Stimulated activated naive B cell treated with anti-CD40 and anti-IgM and Interleukin-4, amounts not matched to agents 10 μg/mL and 1 μg/mL and 100 μg/mL, for 72 hours (primary cell): ENCODE results near the gene PIK3R1.
"Not testable (repeated sequence)": the region's sequence is repeated elsewhere in the genome, so short reads cannot be mapped to it uniquely, and the experiment has no call there.

Source experiments
- ATAC-seq, 2 donors: fragments of 150-1000 bp; cut with Tn5 transposase; replicated peaks; 2 replicates each; pipeline ENCODE4 v1.10.0; 2021; ENCODE audit warnings: moderate library complexity in 1 of 2
- DNase-seq: peaks from one replicate; pipeline ENCODE4 v3.0.0; 2021
- H3K27ac Mint-ChIP-seq: one replicate; pipeline ENCODE4 v1.8.0; 2022; ENCODE audit warnings: mild to moderate bottlenecking, mixed read lengths
- H3K27me3 Mint-ChIP-seq, 2 donors: one replicate each; pipeline ENCODE4 v1.8.0; 2022; ENCODE audit warnings: mixed read lengths in 2 of 2
- H3K36me3 Mint-ChIP-seq, 2 donors: one replicate each; pipeline ENCODE4 v1.8.0; 2022; ENCODE audit warnings: mixed read lengths in 2 of 2, mild to moderate bottlenecking in 1 of 2
- H3K4me1 Mint-ChIP-seq, 2 donors: one replicate each; pipeline ENCODE4 v1.8.0; 2022; ENCODE audit warnings: mixed read lengths in 2 of 2, mild to moderate bottlenecking in 1 of 2
- H3K4me3 Mint-ChIP-seq, 2 donors: one replicate each; pipeline ENCODE4 v1.8.0; 2022; ENCODE audit warnings: mild to moderate bottlenecking in 2 of 2, mixed read lengths in 2 of 2, moderate library complexity in 1 of 2
- H3K9me3 Mint-ChIP-seq, 2 donors: one replicate each; pipeline ENCODE4 v1.8.0; 2022; ENCODE audit warnings: mixed read lengths in 2 of 2, mild to moderate bottlenecking in 1 of 2

Gene PIK3R1

DNA sequence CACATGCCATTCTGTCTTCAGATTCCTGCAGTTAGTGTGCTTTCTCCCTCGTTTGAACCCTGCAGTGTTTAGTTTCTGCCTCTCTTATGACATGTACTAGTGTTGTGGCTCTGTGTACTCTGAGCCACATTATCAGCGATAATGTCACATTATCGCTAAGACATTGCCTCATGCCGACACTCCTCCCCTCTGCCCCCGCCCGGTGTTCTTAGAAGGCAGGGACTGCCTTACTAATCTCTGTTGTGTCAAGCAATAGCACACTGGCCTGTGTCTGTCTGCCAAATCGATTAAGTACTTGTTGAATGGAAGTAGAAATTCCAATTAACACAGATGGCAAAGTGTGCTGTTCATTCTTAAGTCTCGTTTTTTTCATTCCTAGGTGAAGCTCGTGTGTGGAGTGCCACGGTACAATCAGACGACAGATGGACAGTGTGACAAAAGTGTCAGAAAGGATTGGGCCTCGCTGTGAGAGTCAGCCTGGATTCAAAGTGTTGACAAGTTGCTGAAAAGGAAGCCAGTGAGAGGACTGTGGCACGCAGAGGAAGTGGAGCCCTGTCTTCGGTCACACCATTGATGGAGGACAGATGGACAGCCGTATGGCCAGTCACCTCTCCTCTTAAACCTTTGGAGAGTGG lies 10.5 kb downstream of the PIK3R1 start:
- Mint-ChIP-seq H3K9me3 (no peaks in the 10 kb centered on the region), H3K4me1 (peaks cover 51 to 80% of the 10 kb centered on the region in 2 donors), H3K4me3 (no peak overlapping the region), H3K36me3 (peaks cover 37 to 55% of the 10 kb centered on the region in 2 donors), H3K27me3 (no peaks in the 10 kb centered on the region), H3K27ac (no peak overlapping the region)
- DNase-seq (no peak), ATAC-seq (no peak)

DNA sequence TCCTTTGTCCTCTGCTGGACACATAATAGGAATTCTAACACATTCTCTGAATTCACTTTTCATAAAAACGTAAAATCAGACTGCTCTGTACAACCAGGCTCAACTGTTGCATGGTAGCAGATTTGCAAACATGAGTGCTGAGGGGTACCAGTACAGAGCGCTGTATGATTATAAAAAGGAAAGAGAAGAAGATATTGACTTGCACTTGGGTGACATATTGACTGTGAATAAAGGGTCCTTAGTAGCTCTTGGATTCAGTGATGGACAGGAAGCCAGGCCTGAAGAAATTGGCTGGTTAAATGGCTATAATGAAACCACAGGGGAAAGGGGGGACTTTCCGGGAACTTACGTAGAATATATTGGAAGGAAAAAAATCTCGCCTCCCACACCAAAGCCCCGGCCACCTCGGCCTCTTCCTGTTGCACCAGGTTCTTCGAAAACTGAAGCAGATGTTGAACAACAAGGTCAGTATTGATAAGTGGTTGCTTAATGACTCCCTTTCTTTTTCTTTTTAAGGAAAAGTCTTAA lies 11.1 kb downstream of the PIK3R1 start:
- ATAC-seq: no peak
- DNase-seq: no peak
- Mint-ChIP-seq H3K36me3 (peaks cover 42 to 57% of the 10 kb centered on the region in 2 donors), H3K27ac (no peak overlapping the region), H3K27me3 (no peaks in the 10 kb centered on the region), H3K9me3 (no peaks in the 10 kb centered on the region), H3K4me3 (no peak overlapping the region), H3K4me1 (peaks cover 53 to 84% of the 10 kb centered on the region in 2 donors)

DNA sequence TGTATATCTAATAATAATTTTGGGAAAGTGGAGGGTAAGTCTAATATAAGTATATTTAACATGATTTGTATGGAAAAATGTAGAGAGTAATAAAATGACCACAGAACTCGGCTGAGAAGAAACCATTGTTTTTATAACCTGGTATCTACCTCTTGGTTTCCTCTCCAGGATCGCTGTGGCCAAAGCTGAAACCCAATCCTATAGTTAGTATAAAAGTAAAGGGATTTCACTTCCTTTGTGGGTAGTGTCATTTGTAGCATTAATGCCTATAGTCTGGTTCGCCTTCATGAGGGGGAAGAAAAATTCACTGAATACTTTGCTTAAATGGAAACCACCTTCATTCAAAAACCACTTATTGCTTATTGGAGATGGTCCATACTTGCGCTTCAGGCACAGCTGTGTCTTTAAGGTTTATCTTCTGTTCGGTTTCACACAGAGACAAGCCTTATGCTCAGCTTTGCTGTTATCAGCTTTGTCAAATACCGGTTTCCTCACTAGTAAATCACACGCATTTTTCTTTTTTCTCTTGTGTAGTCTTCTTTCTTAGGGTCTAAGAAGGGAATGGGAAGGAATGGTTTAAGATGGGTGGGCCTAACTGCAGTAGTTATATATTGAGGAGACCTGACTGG lies 12.1 kb downstream of the PIK3R1 start:
- peaks cover 45 to 51% of the 10 kb centered on the region in 2 donors for H3K36me3 Mint-ChIP-seq
- H3K9me3 Mint-ChIP-seq: no peaks in the 10 kb centered on the region
- DNase-seq: no peak
- H3K4me1 Mint-ChIP-seq: peaks cover 48 to 77% of the 10 kb centered on the region in 2 donors
- no peak for ATAC-seq
- no peak overlapping the region for H3K27ac Mint-ChIP-seq
- H3K27me3 Mint-ChIP-seq: no peaks in the 10 kb centered on the region
- H3K4me3 Mint-ChIP-seq: no peak overlapping the region

DNA sequence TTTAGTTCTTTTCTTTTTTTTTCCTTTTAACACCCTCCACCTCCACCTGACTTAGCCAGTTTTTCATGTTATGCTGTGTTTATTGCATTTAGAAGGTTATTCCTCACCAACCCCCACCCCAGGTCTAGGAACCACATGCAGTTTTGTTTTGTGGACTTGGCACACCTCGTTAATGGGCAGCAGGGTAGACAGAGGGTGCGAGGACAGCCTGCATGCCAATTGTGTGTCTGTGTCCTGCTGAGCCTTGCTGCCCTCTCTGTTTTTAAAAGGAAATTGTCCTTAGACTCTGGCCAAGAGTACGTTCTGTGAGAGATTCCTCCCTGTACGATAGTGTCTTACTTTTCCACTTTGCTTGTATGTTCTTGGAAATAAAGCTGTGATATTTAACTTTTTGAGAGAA lies 13.9 kb downstream of the PIK3R1 start:
- ATAC-seq (no peak), DNase-seq (no peak)
- no peaks in the 10 kb centered on the region for H3K9me3 Mint-ChIP-seq
- H3K4me1 Mint-ChIP-seq: peaks cover 42 to 65% of the 10 kb centered on the region in 2 donors
- H3K36me3 Mint-ChIP-seq: peaks cover 44 to 48% of the 10 kb centered on the region in 2 donors
- no peak overlapping the region for H3K27ac Mint-ChIP-seq
- no peak overlapping the region for H3K4me3 Mint-ChIP-seq
- no peaks in the 10 kb centered on the region for H3K27me3 Mint-ChIP-seq

DNA sequence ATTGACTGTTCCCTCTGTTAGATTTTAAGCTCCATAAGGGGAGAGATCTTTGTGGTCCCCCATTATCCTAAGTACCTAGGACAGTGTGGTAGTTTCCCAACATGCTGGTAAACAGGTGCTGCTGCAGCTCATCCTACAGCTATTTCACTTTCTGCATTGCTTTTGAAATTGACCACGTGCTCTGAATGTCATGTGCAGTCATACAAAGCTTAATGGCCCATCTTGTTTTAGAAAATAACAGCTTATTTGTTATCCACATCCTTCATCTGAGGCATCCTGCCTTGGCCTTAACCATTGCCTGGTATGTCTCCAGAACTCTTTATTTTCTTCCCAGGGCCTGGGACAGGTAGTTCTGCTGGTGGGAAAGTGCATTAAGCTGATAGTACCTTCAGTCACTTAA lies 14.7 kb downstream of the PIK3R1 start:
- peaks cover 35 to 56% of the 10 kb centered on the region in 2 donors for H3K4me1 Mint-ChIP-seq
- no peaks in the 10 kb centered on the region for H3K9me3 Mint-ChIP-seq
- H3K36me3 Mint-ChIP-seq: peaks cover 40 to 43% of the 10 kb centered on the region in 2 donors
- ATAC-seq: no peak
- no peak overlapping the region for H3K27ac Mint-ChIP-seq
- DNase-seq: no peak
- no peaks in the 10 kb centered on the region for H3K27me3 Mint-ChIP-seq
- no peak overlapping the region for H3K4me3 Mint-ChIP-seq

DNA sequence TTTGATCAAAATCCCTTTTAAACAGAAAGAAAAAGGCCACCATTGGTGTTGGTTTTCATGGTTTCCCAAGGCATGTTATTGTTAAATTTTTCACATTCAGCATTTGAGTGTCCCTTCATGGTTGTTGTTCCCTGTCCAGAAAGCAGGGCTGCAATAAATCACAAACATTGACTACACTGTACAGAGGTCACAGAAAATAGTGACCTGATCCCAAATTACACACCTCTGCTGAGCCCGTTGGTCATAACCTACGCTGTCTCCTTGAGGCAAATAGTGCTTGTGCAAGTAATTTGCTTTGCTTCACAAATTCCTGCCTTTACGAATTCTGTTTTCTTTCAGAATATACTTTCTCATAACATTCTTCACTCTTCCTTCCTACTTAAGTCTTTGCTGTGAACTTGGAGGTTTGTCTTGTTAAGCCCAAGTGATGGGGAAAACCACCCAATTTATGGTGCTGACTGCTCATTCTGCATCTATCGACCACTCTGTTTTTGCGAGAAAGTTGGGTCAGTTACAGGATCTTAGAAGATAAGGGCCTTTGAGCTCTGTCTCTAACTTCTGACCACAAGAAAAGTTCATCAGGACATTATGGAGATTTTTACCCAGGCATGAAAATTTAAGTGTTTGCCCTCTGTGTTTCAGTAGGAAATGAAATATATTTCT lies 16.0 kb downstream of the PIK3R1 start:
- Mint-ChIP-seq H3K36me3 (peaks cover 29 to 33% of the 10 kb centered on the region in 2 donors), H3K9me3 (no peaks in the 10 kb centered on the region), H3K27ac (peak overlapping the region; percentile 44), H3K4me3 (no peak overlapping the region), H3K4me1 (peaks cover 27 to 53% of the 10 kb centered on the region in 2 donors), H3K27me3 (no peaks in the 10 kb centered on the region)
- DNase-seq: no peak
- no peak for ATAC-seq

DNA sequence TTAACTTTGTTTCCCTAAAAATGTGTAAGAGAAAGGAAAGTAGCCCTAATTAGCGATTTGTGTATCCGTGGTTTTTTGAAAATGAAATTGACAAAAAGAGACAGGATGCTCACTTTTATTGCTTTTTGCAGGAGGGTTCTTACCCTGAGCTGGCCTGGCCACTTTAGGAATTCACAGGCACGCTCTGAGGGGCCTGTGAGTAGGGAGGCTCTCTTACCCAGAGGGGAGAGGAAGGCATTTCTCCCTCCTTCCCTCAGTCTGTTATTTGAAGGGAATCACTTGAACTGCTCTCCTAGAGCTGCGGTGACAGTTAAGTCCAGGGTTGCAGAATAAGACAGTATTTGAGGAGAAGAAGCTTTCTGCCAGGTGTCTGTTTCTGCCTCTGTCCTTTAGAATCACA lies 16.7 kb downstream of the PIK3R1 start:
- no peak for DNase-seq
- Mint-ChIP-seq H3K27ac (peak overlapping the region; percentile 37), H3K36me3 (peaks cover 26 to 31% of the 10 kb centered on the region in 2 donors), H3K9me3 (no peaks in the 10 kb centered on the region), H3K4me3 (no peak overlapping the region), H3K27me3 (no peaks in the 10 kb centered on the region), H3K4me1 (peaks cover 30 to 57% of the 10 kb centered on the region in 2 donors)
- no peak for ATAC-seq

DNA sequence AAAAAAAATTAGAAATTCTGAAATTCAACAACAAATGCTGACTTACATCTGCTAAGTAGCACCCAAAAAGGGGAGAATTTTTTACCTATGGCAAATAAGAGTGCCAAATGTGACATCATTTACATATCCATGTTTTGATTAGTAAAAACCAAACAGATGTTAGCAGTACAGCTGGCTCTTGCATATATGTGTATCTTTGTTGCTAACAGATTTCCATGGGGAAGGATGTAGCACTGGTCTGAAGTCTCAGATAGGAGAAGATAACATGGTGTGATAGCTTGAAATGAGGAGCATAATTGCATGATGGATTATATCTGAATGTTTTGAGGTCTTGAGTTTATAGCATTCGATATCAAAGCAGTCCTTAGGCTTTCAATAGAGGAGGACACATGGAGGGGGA lies 17.5 kb downstream of the PIK3R1 start:
- DNase-seq (no peak), ATAC-seq (no peak)
- Mint-ChIP-seq H3K4me3 (no peak overlapping the region), H3K27ac (peak overlapping the region; percentile 25), H3K36me3 (peaks cover 21 to 25% of the 10 kb centered on the region in 2 donors), H3K27me3 (no peaks in the 10 kb centered on the region), H3K9me3 (no peaks in the 10 kb centered on the region), H3K4me1 (peaks cover 33 to 56% of the 10 kb centered on the region in 2 donors)

DNA sequence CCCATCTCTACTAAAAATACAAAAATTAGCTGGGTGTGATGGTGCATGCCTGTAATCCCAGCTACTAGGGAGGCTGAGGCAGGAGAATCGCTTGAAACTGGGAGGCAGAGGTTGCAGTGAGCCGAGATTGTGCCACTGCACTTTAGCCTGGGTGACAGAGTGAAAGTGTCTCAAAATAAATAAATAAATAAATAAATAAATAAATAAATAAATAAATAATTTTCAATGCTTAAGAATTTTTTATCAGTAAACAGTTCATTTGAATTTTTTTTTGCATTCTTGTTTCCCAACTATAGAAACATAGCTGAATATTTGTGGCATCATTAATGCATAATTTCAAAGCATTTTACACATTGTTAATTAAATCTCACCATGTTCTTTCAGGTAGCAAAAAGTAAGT lies 19.7 kb downstream of the PIK3R1 start:
- peaks cover 39 to 63% of the 10 kb centered on the region in 2 donors for H3K4me1 Mint-ChIP-seq
- not testable (repeated sequence) for H3K27ac Mint-ChIP-seq

DNA sequence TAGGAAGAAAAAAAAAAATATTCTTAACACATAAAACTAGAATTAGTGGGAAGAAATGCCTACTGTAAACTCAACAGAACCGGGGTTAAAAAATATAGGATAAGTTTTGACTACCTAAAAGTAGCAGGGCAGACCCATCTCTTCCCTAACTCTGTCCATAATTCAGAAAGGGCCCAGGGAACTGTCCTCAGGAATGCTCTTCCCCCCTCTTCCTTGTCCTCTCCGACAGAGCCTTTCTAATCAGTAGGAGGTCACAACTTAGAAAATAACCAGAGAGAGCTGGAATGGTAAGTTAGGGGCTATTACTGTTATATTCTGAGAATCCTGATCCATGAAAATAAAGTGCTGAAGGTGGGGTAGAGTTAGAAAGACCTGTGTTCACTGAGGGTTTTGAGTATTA lies 22.2 kb downstream of the PIK3R1 start:
- Mint-ChIP-seq H3K27me3 (no peaks in the 10 kb centered on the region), H3K9me3 (no peaks in the 10 kb centered on the region), H3K36me3 (peaks cover 9 to 18% of the 10 kb centered on the region in 2 donors), H3K4me3 (no peak overlapping the region), H3K4me1 (peaks cover 45 to 72% of the 10 kb centered on the region in 2 donors), H3K27ac (peak overlapping the region; percentile 14)
- ATAC-seq: no peak
- no peak for DNase-seq

More for the DNA sequence above, 19.7 kb downstream of the PIK3R1 start:
- ATAC-seq, H3K27me3 Mint-ChIP-seq, H3K9me3 Mint-ChIP-seq, H3K4me3 Mint-ChIP-seq, DNase-seq: not testable (repeated sequence)
- peaks cover 16% of the 10 kb centered on the region in 2 donors for H3K36me3 Mint-ChIP-seq

DNA sequence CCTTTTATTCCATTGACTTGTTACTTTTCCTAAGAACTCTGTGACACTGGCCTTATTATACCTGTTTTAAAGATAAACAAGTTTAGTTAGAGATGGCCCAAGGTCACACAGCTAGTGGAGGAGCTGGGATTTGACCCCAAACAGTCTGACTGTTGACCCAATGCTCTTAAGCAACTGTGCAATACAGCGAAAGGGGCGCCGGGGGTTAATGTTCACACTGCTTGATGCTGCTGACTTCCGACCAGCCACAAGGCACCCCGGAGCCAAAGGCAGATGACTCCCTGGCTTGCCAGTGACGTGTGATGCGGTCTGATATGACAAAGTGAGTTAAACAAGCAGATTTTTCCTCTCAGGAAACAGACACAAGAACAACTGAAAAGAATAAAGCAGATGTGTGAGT lies 23.9 kb downstream of the PIK3R1 start:
- DNase-seq (peak; percentile 72), ATAC-seq (peak; percentile 91)
- Mint-ChIP-seq H3K36me3 (peaks cover 8 to 20% of the 10 kb centered on the region in 2 donors), H3K27me3 (no peaks in the 10 kb centered on the region), H3K4me1 (peaks cover 43 to 80% of the 10 kb centered on the region in 2 donors), H3K9me3 (no peaks in the 10 kb centered on the region), H3K27ac (peak overlapping the region; percentile 76), H3K4me3 (peak overlapping the region; percentile 67 to 74)

DNA sequence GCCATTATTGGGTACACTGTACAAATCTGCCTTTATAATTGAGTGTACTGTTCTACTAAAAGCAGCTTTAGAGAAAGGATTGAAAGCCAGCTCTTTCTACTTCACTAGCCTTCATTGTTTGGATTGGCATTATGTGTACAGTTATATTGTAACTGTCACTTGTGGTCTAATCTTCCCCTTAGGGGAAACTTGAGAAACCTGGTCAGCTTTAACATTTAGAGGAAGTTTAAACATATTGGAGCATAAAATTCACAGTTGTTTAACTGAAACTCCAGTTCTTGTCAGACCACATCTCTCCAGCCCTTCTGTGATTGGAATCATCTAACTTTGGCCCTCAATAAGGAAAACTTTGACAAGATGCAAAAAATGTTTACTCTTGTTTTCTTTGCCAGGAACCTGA lies 24.6 kb downstream of the PIK3R1 start:
- peaks cover 8 to 20% of the 10 kb centered on the region in 2 donors for H3K36me3 Mint-ChIP-seq
- peak; percentile 84 to 88 for ATAC-seq
- H3K9me3 Mint-ChIP-seq: no peaks in the 10 kb centered on the region
- no peaks in the 10 kb centered on the region for H3K27me3 Mint-ChIP-seq
- peaks cover 48 to 84% of the 10 kb centered on the region in 2 donors for H3K4me1 Mint-ChIP-seq
- peak overlapping the region; percentile 87 for H3K27ac Mint-ChIP-seq
- peak overlapping the region; percentile 4 to 62 for H3K4me3 Mint-ChIP-seq
- no peak for DNase-seq

DNA sequence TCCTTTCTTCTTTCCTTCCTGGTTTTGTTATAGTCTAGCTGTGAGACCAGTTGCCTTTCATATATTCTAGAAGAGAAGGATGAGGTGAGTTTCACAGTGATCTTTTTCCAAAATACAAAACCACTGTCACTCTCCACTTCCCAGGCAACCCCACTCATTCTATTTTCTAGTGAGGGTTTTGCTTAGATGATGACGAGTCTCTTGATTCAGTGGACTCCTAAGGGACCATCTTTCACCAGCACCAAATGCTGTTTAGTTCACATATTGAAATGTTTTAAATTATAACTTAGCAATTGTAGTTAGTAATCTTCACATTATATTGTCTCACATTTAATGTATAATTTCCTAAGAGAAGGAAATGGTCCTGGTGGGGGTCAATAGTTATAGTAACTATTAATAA lies 25.2 kb downstream of the PIK3R1 start:
- H3K27me3 Mint-ChIP-seq: no peaks in the 10 kb centered on the region
- peaks cover 8 to 20% of the 10 kb centered on the region in 2 donors for H3K36me3 Mint-ChIP-seq
- ATAC-seq (peak; percentile 35 to 38), DNase-seq (no peak)
- peaks cover 49 to 82% of the 10 kb centered on the region in 2 donors for H3K4me1 Mint-ChIP-seq
- H3K9me3 Mint-ChIP-seq: no peaks in the 10 kb centered on the region
- peak overlapping the region; percentile 4 to 62 for H3K4me3 Mint-ChIP-seq
- peak overlapping the region; percentile 87 for H3K27ac Mint-ChIP-seq

DNA sequence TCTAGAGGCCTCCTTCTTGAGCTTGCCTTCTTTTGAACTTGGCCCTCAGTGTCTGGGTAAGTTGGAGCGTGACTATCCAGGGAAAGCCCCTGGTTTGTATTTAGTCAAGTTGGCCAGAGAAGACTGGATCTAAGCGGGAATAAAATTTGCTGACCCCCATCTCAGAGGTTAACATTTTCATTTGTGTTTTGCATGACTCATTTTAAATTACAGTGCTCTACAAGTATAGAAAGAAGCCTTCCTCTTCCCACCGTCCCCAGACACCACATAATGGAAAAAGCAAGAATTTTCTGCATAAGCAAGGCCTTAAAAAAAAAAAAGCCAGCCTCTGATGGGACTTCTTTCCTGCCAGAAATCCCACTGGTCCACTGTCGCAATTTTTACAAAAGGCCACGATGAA lies 27.2 kb downstream of the PIK3R1 start:
- Mint-ChIP-seq H3K4me1 (peaks cover 45 to 77% of the 10 kb centered on the region in 2 donors), H3K4me3 (no peak overlapping the region), H3K27ac (peak overlapping the region; percentile 31), H3K27me3 (no peaks in the 10 kb centered on the region), H3K9me3 (no peaks in the 10 kb centered on the region), H3K36me3 (peaks cover 4 to 18% of the 10 kb centered on the region in 2 donors)
- DNase-seq: no peak
- no peak for ATAC-seq
